K562 (cell line): Measurements from ENCODE around the gene VARS1. TPM values are rescaled to one million over a fixed set of nuclear protein-coding genes. Genes with fewer than 3 reads are reported as not detected.

ENCODE experiments used
- CEBPZ ChIP-seq: fragments of 150-350 bp; IDR thresholded peaks from 2 replicates; pipeline ENCODE4 v1.6.1; 2014; ENCODE audit warnings: low read depth, mild to moderate bottlenecking, low read length, borderline replicate concordance
- LARP7 ChIP-seq: fragments of 450-650 bp; IDR thresholded peaks from 2 replicates; pipeline ENCODE4 v1.6.1; 2016
- MCM5 ChIP-seq: fragments of 450-650 bp; IDR thresholded peaks from 2 replicates; pipeline ENCODE4 v1.6.1; 2016; ENCODE audit warnings: low read depth
- SP2 ChIP-seq: IDR thresholded peaks from 2 replicates; pipeline ENCODE4 v1.6.1; 2011; ENCODE audit warnings: mild to moderate bottlenecking, low read depth, low read length, moderate library complexity; ENCODE audit not compliant: poor library complexity, severe bottlenecking; ENCODE audit errors: extremely low read depth
- SRSF9 ChIP-seq: fragments of 200-400 bp; formaldehyde crosslinking; IDR thresholded peaks from 2 replicates; pipeline ENCODE4 v1.6.1; 2017; ENCODE audit warnings: low read depth, low read length, borderline replicate concordance
- TFAP4 ChIP-seq: sonication (generic); formaldehyde crosslinking; IDR thresholded peaks from 2 replicates; pipeline ENCODE4 v1.8.0; 2022; ENCODE audit warnings: missing genetic modification reagents, mild to moderate bottlenecking, moderate library complexity, borderline replicate concordance
- XRCC4 ChIP-seq: IDR thresholded peaks from one replicate; pipeline ENCODE4 v1.6.1; 2011; ENCODE audit not compliant: insufficient read depth, insufficient read length; ENCODE audit errors: extremely low read depth
- ZBTB5 ChIP-seq: fragments of 450-650 bp; IDR thresholded peaks from 2 replicates; pipeline ENCODE4 v1.6.1; 2017; ENCODE audit warnings: antibody characterized with exemption
- ZC3H4 ChIP-seq: sonication (generic); formaldehyde crosslinking; IDR thresholded peaks from 2 replicates; pipeline ENCODE4 v1.9.0; 2021; ENCODE audit warnings: missing genetic modification reagents, borderline replicate concordance
- ZKSCAN8 ChIP-seq: fragments of 200-800 bp; sonication (Bioruptor generic); IDR thresholded peaks from 2 replicates; pipeline ENCODE4 v1.6.1; 2016; ENCODE audit warnings: missing genetic modification characterization, missing compliant biosample characterization
- ZNF24 ChIP-seq: fragments of 450-650 bp; IDR thresholded peaks from 2 replicates; pipeline ENCODE4 v1.6.1; 2016
- ZNF518B ChIP-seq: fragments of 250-450 bp; sonication (Bioruptor Pico); IDR thresholded peaks from 2 replicates; pipeline ENCODE4 v1.5.0; 2021; ENCODE audit warnings: mild to moderate bottlenecking, moderate library complexity
- ZNF609 ChIP-seq: sonication (generic); formaldehyde crosslinking; IDR thresholded peaks from 2 replicates; pipeline ENCODE4 v1.8.1; 2023; ENCODE audit warnings: missing genetic modification reagents, mild to moderate bottlenecking, borderline replicate concordance
- polyA plus RNA-seq, 8 experiments: library from polyadenylated mRNA; depleted of rRNA in 4 of 8; stranded (reverse) in 5 of 8; unstranded in 3 of 8; fragments of >200 nt; fragmentation: Nextera tagmentation in 2 of 8; fragmentation: Illumina TruSeq in 1 of 8; extraction: Ambion mirVana in 2 of 8; extraction: Trizol in 1 of 8; gene quantifications; 2 replicates each; pipeline versions ENCODE4 v1.2.1 to v1.2.3, GENCODE V29; 2011 to 2014; ENCODE audit warnings: inconsistent platforms in 1 of 8, missing spikeins in 1 of 8
- total RNA-seq, 7 experiments: library from RNA; depleted of rRNA in 6 of 7; stranded (reverse); fragments of >200 nt in 6 of 7; fragmentation: Illumina TruSeq in 2 of 7; extraction: Trizol in 2 of 7; gene quantifications; 2 replicates each; pipeline versions ENCODE4 v1.2.1 to v1.2.3, GENCODE V29; 2011 to 2021; ENCODE audit warnings: low replicate concordance in 1 of 7

The VARS1 gene
- total and polyA plus RNA-seq, 9 of the 15 experiments (the other 6 are each of a cell fraction or from before 2014, with no cell fraction given): 2.9 to 488 (median 130) TPM

- TF ChIP-seq TFAP4: 0 out of 2 replicates have a peak, but pooled peaks have one; percentile 56
- TF ChIP-seq ZBTB5: no peak
- no peak for TF ChIP-seq ZKSCAN8
- no peak for TF ChIP-seq SRSF9
- TF ChIP-seq MCM5: no peak
- TF ChIP-seq ZNF24: no peak
- no peak for TF ChIP-seq CEBPZ
- no peak for TF ChIP-seq XRCC4
- TF ChIP-seq SP2: no peak
- no peak for TF ChIP-seq ZNF518B (CRISPR knock-in tag)
- TF ChIP-seq LARP7: no peak
- TF ChIP-seq ZC3H4 (CRISPR knock-in tag): no peak
- peak; percentile 86 for TF ChIP-seq ZNF609 (CRISPR knock-in tag)
Observed at GRCh38 chr6:31826793-31827285, 31.3 kb upstream of the VARS1 start (continued).
